Esophagus (tissue), 2 donors: ENCODE data around the gene HS6ST1. TPM values are rescaled to one million over a fixed set of nuclear protein-coding genes. Genes with fewer than 3 reads are reported as not detected.
"Not testable (repeated sequence)": the region's sequence is repeated elsewhere in the genome, so short reads cannot be mapped to it uniquely, and the experiment has no call there.

ENCODE experiments used
- H3K27ac ChIP-seq, 2 donors: one replicate each; pipeline ENCODE4 v1.5.1; 2013; ENCODE audit warnings: low read depth in 2 of 2, mild to moderate bottlenecking in 2 of 2, inconsistent platforms in 1 of 2, low read length in 1 of 2, moderate library complexity in 1 of 2
- H3K27me3 ChIP-seq, 2 donors: one replicate each; pipeline ENCODE4 v1.6.1; 2013; ENCODE audit warnings: low read length in 2 of 2, control low read depth in 1 of 2, mild to moderate bottlenecking in 1 of 2; ENCODE audit not compliant: insufficient read depth in 2 of 2, control insufficient read depth in 1 of 2
- H3K36me3 ChIP-seq, 2 donors: one replicate each; pipeline ENCODE4 v1.6.1; 2013; ENCODE audit warnings: low read length in 1 of 2; ENCODE audit not compliant: control insufficient read depth in 2 of 2, insufficient read depth in 2 of 2
- H3K4me1 ChIP-seq, 2 donors: one replicate each; pipeline ENCODE4 v1.6.1; 2013; ENCODE audit warnings: low read length in 1 of 2; ENCODE audit not compliant: control insufficient read depth in 2 of 2, insufficient read depth in 2 of 2
- H3K4me3 ChIP-seq, 2 donors: one replicate each; pipeline ENCODE4 v1.5.1; 2013; ENCODE audit warnings: low read length in 2 of 2, mild to moderate bottlenecking in 2 of 2, low read depth in 1 of 2, moderate library complexity in 1 of 2
- H3K9me3 ChIP-seq, 2 donors: one replicate each; pipeline ENCODE4 v1.6.1; 2013; ENCODE audit warnings: mild to moderate bottlenecking in 2 of 2, low read depth in 1 of 2, low read length in 1 of 2, moderate library complexity in 1 of 2; ENCODE audit not compliant: control insufficient read depth in 2 of 2, insufficient read depth in 1 of 2
- WGBS, 2 donors: extraction: QIAGEN DNeasy Blood & Tissue Kit; methylation state at CpG; one replicate each; pipeline ENCODE4 v1.1.7; 2013; 5-methylcytosine and 5-hydroxymethylcytosine counted together
- polyA plus RNA-seq, 2 donors: library from polyadenylated mRNA; stranded (reverse); fragments of 200-250 nt; gene quantifications; one replicate each; pipeline ENCODE4 v1.2.3, GENCODE V29; 2013
- donor health status: healthy with polysubstance abuse.
- donor health status: Bipolar disorder and iron deficiency.

HS6ST1 gene
- polyA plus RNA-seq, 2 donors = 23.1 to 29.9 TPM

GRCh38 chr2:128322715-128323554 lies 4.3 kb upstream of the HS6ST1 start:
- peaks cover 0 to 2% of the 10 kb centered on the region in 2 donors for H3K9me3 ChIP-seq
- no peaks in the 10 kb centered on the region for H3K36me3 ChIP-seq
- no peaks in the 10 kb centered on the region for H3K27me3 ChIP-seq
- peak overlapping the region; percentile 56 to 64 for H3K4me3 ChIP-seq
- H3K4me1 ChIP-seq = peaks cover 0 to 27% of the 10 kb centered on the region in 2 donors
- WGBS, 2 donors = 56 to 70% methylated on average over 23 to 29 of the region's 29 CpGs
- no peak overlapping the region for H3K27ac ChIP-seq

- Histone ChIP-seq H3K27me3 (no peaks in the 10 kb centered on the region), H3K36me3 (no peaks in the 10 kb centered on the region), H3K27ac (peak overlapping the region; percentile 20 to 78), H3K4me3 (peak overlapping the region; percentile 56 to 64), H3K9me3 (peaks cover 0 to 2% of the 10 kb centered on the region in 2 donors), H3K4me1 (peaks cover 0 to 27% of the 10 kb centered on the region in 2 donors)
- WGBS, 2 donors = 2 to 3% methylated on average over 78 to 91 of the region's 91 CpGs
Observed at GRCh38 chr2:128321784-128322714, 3.4 kb upstream of the HS6ST1 start.

- Histone ChIP-seq H3K27me3 (no peaks in the 10 kb centered on the region), H3K9me3 (peaks cover 0 to 2% of the 10 kb centered on the region in 2 donors), H3K36me3 (no peaks in the 10 kb centered on the region), H3K27ac (no peak overlapping the region), H3K4me1 (peaks cover 6 to 35% of the 10 kb centered on the region in 2 donors), H3K4me3 (no peak overlapping the region)
- 76 to 78% methylated on average over 23 of the region's 23 CpGs for WGBS, 2 donors
Observed at GRCh38 chr2:128320906-128321771, 2.5 kb upstream of the HS6ST1 start.

GRCh38 chr2:128320192-128320905 lies 1.7 kb upstream of the HS6ST1 start:
- 82 to 85% methylated on average over 11 of the region's 11 CpGs for WGBS, 2 donors
- no peak overlapping the region for H3K4me3 ChIP-seq
- peaks cover 13 to 43% of the 10 kb centered on the region in 2 donors for H3K4me1 ChIP-seq
- H3K27me3 ChIP-seq = no peaks in the 10 kb centered on the region
- peaks cover 0 to 2% of the 10 kb centered on the region in 2 donors for H3K9me3 ChIP-seq
- H3K36me3 ChIP-seq = peaks cover 0 to 6% of the 10 kb centered on the region in 2 donors
- H3K27ac ChIP-seq = no peak overlapping the region

GRCh38 chr2:128319631-128320191 lies 1.0 kb upstream of the HS6ST1 start:
- Histone ChIP-seq H3K9me3 (peaks cover 0 to 2% of the 10 kb centered on the region in 2 donors), H3K36me3 (peaks cover 0 to 12% of the 10 kb centered on the region in 2 donors), H3K27ac (no peak overlapping the region), H3K27me3 (no peaks in the 10 kb centered on the region), H3K4me3 (no peak overlapping the region), H3K4me1 (peaks cover 20 to 44% of the 10 kb centered on the region in 2 donors)
- WGBS, 2 donors = 77 to 81% methylated on average over 38 of the region's 38 CpGs

- H3K4me3 ChIP-seq = peak overlapping the region; percentile 55 to 64
- not testable (repeated sequence) for H3K9me3 ChIP-seq, H3K27me3 ChIP-seq
- peaks cover 0 to 17% of the 10 kb centered on the region in 2 donors for H3K36me3 ChIP-seq
- 0 to 1% methylated on average over 18 to 44 of the region's 55 CpGs for WGBS, 2 donors
- H3K27ac ChIP-seq = peak overlapping the region in 1 of 2 donors; percentile 35
- H3K4me1 ChIP-seq = peaks cover 21 to 44% of the 10 kb centered on the region in 2 donors
Observed at GRCh38 chr2:128318245-128318644, 423 bp downstream of the HS6ST1 start.

GRCh38 chr2:128317899-128318225 lies 806 bp downstream of the HS6ST1 start:
- H3K4me1 ChIP-seq = peaks cover 21 to 44% of the 10 kb centered on the region in 2 donors
- H3K27ac ChIP-seq = peak overlapping the region in 1 of 2 donors; percentile 39
- peak overlapping the region; percentile 64 to 86 for H3K4me3 ChIP-seq
- H3K9me3 ChIP-seq, H3K27me3 ChIP-seq: not testable (repeated sequence)
- peaks cover 0 to 17% of the 10 kb centered on the region in 2 donors for H3K36me3 ChIP-seq
- WGBS, 2 donors = 1% methylated on average over 25 to 30 of the region's 40 CpGs

- no peaks in the 10 kb centered on the region for H3K9me3 ChIP-seq
- H3K27me3 ChIP-seq = no peaks in the 10 kb centered on the region
- WGBS, 2 donors = 3% methylated on average over 33 to 35 of the region's 35 CpGs
- H3K4me3 ChIP-seq = peak overlapping the region; percentile 64 to 86
- peaks cover 21 to 41% of the 10 kb centered on the region in 2 donors for H3K4me1 ChIP-seq
- H3K27ac ChIP-seq = peak overlapping the region; percentile 39 to 54
- peaks cover 0 to 17% of the 10 kb centered on the region in 2 donors for H3K36me3 ChIP-seq
Observed at GRCh38 chr2:128317181-128317898, 1.3 kb downstream of the HS6ST1 start.
